ENCODE results near the gene JAML. TPM values are rescaled to one million over a fixed set of nuclear protein-coding genes. Genes with fewer than 3 reads are reported as not detected.

The JAML gene
- total RNA-seq, 1 donor from 2014 or later, result not detected

DNA sequence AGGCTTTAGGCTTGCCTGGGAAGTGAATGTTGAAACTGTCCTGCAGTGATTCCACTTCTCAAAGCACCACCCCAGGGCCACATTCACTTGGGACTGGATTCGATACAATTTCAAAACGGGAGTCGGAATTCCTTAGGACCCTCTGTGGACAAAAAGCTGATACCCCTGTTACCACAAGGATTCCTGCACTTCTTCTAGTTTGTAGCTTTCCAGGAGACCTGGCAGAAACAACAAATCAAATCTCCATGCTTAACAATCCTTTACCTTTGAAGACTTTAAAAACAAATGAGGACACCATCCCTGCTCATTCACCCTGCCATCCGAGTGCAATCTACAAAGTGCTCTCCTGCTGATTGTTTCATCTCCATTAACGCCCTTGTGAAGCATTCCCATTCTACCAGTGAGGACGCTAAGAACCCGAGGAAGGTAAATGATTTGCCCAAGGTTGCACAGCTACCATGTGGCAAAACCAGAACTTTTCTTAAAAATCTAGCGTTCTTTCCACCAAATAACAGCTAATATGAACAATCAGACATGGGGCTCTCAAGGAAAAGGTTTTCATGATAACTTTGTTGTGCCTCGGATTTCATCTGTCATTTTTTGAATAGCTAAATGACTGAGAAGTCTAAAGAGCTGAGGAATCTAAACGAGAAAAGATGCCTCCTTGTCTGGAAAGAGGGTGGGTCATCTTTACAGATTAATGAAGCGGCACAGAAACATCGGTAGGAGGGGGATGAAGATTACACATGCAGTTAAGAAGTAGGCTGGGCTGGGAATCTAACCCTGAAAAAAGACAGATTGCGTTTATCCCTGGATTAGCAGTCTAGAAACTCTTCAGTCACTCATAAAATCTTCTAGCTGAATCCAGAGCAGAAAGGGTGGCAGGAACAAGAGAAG, 40.0 kb upstream of the JAML start:
- Mint-ChIP-seq H3K27me3 (ENCODE audit: unreplicated experiment) (peaks cover 76% of the 10 kb centered on the region), H3K9me3 (ENCODE audit: unreplicated experiment) (no peaks in the 10 kb centered on the region), H3K4me3 (ENCODE audit: unreplicated experiment) (no peak overlapping the region), H3K36me3 (ENCODE audit: unreplicated experiment) (no peaks in the 10 kb centered on the region), H3K27ac (ENCODE audit: unreplicated experiment) (no peak overlapping the region), H3K4me1 (ENCODE audit: unreplicated experiment) (peaks cover 2% of the 10 kb centered on the region)
- TF ChIP-seq, protein P1, sequence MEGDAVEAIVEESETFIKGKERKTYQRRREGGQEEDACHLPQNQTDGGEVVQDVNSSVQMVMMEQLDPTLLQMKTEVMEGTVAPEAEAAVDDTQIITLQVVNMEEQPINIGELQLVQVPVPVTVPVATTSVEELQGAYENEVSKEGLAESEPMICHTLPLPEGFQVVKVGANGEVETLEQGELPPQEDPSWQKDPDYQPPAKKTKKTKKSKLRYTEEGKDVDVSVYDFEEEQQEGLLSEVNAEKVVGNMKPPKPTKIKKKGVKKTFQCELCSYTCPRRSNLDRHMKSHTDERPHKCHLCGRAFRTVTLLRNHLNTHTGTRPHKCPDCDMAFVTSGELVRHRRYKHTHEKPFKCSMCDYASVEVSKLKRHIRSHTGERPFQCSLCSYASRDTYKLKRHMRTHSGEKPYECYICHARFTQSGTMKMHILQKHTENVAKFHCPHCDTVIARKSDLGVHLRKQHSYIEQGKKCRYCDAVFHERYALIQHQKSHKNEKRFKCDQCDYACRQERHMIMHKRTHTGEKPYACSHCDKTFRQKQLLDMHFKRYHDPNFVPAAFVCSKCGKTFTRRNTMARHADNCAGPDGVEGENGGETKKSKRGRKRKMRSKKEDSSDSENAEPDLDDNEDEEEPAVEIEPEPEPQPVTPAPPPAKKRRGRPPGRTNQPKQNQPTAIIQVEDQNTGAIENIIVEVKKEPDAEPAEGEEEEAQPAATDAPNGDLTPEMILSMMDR (IDR thresholded peaks at IDR 0.05), result no peak
- DNase-seq (ENCODE audit: extremely low spot score, unreplicated experiment), result no peak

DNA sequence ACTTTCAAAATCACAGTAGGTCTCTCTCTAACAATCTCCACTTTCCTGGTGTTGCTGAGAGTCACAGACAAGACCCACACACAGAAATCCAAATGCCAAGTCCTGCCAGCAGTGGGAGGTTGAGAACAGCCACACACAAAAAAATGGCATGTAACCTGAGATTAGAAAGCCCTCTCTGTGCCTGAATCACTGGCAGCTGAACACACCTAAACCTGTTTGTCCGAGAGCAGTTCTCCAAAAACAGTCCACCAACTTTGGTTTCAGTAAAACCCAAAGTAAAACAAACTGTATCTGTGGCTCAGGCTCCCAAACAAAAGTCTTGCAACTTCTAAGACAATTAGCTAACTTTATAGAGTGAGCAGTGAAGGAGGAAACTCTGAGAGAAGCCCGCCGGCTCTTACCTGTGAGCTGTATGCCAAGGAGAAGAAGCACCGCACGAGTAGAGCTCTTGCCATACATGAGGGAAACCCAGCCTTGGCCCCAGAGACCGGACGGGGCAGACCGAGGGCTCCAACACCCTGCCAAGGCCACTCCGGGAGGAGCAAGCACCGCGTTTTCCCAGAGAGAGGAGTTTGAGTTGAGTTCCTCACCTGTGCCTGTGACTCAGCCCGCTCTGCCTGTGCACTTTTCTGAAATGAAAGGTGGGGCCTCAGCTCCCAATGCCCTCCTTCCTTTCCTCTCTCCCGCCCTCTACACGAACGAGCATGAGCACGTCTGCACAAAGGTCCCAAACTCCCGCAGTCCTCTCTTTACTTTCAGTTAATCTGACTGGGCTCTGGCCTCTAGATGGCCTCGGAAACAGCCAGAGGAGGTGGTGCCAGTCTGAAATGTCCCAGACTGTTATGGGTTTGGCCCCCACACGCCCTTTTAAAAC, 39.1 kb upstream of the JAML start, which contains the start of gene MPZL2:
Gene MPZL2, minus strand, starts transcription at position 603 of the 874 bp plus-strand sequence. Its CDS starts 144 bp downstream, at position 459.
- no peaks in the 10 kb centered on the region for H3K9me3 Mint-ChIP-seq (ENCODE audit: unreplicated experiment)
- peaks cover 2% of the 10 kb centered on the region for H3K4me1 Mint-ChIP-seq (ENCODE audit: unreplicated experiment)
- DNase-seq (ENCODE audit: extremely low spot score, unreplicated experiment), result no peak

DNA sequence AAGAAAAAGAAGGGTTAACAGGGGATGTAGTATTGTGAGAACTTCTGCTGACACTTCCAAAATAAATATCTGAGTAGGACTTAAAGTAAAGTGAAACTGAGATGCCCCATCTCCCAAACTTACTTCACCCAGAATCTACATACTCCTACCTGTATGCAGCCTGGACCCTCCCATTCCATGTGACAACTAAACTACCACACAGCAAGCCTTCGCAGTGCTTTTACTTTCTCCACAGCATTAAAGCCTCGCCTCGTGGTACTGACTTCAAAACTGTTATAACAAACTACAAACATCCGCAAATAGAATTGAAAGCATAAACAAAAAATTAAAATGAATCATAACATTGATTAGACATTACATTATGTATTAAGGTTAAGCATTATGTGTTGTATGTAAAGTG, 38.3 kb upstream of the JAML start:
- TF ChIP-seq, protein P1 (IDR thresholded peaks at IDR 0.05), result no peak
- H3K9me3 Mint-ChIP-seq (ENCODE audit: unreplicated experiment), result no peaks in the 10 kb centered on the region
- peaks cover 2% of the 10 kb centered on the region for H3K4me1 Mint-ChIP-seq (ENCODE audit: unreplicated experiment)
- no peak overlapping the region for H3K4me3 Mint-ChIP-seq (ENCODE audit: unreplicated experiment)
- peaks cover 69% of the 10 kb centered on the region for H3K27me3 Mint-ChIP-seq (ENCODE audit: unreplicated experiment)
- no peak overlapping the region for H3K27ac Mint-ChIP-seq (ENCODE audit: unreplicated experiment)
- no peak for DNase-seq (ENCODE audit: extremely low spot score, unreplicated experiment)
- no peaks in the 10 kb centered on the region for H3K36me3 Mint-ChIP-seq (ENCODE audit: unreplicated experiment)

More for the DNA sequence above, 39.1 kb upstream of the JAML start, which contains the start of gene MPZL2:
- Mint-ChIP-seq H3K27ac (ENCODE audit: unreplicated experiment) (no peak within 1 kb of the TSS), H3K36me3 (ENCODE audit: unreplicated experiment) (no peaks in the 10 kb centered on the region), H3K4me3 (ENCODE audit: unreplicated experiment) (no peak within 1 kb of the TSS), H3K27me3 (ENCODE audit: unreplicated experiment) (peaks cover 70% of the 10 kb centered on the region)
- TF ChIP-seq, protein P1 (IDR thresholded peaks at IDR 0.05), result no peak

DNA sequence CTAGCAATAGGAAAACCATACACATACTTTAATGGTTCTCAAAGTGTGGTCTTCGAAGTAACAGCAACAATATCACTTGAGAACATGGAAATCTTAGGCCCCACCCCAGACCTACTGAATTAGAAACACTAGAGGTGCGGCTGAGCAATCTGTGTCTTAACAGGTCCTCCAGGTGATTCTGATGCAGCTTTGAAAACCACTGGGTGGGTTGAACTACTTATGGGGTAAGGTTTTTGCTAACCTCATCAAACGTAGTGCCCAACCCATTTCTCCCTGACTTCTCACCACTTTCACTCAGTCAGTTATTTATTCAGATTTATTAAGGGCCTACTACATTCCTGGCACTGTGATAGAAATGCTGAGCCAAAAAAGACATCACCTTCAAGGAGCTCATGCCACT, 35.5 kb upstream of the JAML start:
- no peaks in the 10 kb centered on the region for H3K9me3 Mint-ChIP-seq (ENCODE audit: unreplicated experiment)
- TF ChIP-seq, protein P1 (IDR thresholded peaks at IDR 0.05), result no peak
- no peak overlapping the region for H3K27ac Mint-ChIP-seq (ENCODE audit: unreplicated experiment)
- H3K36me3 Mint-ChIP-seq (ENCODE audit: unreplicated experiment), result no peaks in the 10 kb centered on the region
- no peak for DNase-seq (ENCODE audit: extremely low spot score, unreplicated experiment)
- peaks cover 66% of the 10 kb centered on the region for H3K27me3 Mint-ChIP-seq (ENCODE audit: unreplicated experiment)
- H3K4me1 Mint-ChIP-seq (ENCODE audit: unreplicated experiment), result peaks cover 2% of the 10 kb centered on the region
- no peak overlapping the region for H3K4me3 Mint-ChIP-seq (ENCODE audit: unreplicated experiment)
